SIG-M5 (cell line): Measurements from ENCODE around the gene SCARB1.

Experiments
- DNase-seq: peaks from one replicate; lab custom pipeline; 2025; lab: John Stamatoyannopoulos, UW

The SCARB1 gene

DNA sequence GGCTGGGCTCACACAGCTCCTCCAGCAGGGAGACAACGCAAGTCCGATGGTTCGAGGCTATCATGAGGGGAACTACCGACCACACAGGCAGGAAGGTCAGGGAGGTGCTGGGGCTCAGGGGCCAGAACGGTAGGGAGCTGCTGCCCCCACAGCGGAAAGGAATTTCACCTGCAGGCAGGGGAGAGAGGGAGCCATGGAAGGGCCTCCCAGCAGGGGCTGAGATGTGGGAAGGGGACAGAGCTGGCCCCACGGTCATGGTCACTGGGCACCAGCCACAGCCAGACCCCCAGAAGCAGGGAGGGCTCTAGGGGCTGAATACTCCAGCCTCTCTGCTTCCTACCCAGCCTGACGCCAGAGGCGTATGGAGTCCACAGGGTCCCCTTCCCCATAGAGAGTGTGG lies 103.1 kb downstream of the SCARB1 start:
- no peak for DNase-seq

DNA sequence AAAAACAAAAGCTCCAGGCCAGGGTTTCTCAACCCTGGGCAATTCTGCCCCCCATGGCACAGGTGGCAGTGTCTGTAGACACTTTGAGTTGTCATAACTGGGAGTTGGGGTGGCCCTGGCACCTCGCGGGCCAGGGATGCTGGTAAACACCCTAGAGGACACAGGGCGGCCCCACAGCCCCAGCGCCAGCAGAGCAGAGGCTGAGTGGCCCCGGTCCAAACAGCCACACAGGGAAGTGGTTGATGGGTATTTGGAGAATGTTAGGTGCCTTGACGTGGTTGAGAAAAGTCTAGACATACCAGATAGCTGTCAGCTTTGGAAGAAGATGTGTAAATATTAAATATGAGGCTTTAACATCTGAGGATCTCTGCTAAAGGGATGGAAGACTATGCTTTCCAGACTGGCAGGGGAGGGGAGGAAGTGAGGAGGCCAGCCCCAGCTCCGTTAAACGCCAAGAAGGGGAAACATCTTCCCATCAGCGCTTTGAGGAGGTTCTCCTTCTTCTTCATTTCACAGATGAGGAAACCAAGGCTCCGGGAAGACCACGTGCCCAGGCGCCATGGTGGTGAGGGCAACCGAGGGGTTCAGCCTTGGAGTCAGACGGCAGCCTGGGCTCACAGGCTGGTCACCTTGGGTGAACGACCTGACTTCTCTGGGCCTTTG lies 103.7 kb downstream of the SCARB1 start:
- no peak for DNase-seq

DNA sequence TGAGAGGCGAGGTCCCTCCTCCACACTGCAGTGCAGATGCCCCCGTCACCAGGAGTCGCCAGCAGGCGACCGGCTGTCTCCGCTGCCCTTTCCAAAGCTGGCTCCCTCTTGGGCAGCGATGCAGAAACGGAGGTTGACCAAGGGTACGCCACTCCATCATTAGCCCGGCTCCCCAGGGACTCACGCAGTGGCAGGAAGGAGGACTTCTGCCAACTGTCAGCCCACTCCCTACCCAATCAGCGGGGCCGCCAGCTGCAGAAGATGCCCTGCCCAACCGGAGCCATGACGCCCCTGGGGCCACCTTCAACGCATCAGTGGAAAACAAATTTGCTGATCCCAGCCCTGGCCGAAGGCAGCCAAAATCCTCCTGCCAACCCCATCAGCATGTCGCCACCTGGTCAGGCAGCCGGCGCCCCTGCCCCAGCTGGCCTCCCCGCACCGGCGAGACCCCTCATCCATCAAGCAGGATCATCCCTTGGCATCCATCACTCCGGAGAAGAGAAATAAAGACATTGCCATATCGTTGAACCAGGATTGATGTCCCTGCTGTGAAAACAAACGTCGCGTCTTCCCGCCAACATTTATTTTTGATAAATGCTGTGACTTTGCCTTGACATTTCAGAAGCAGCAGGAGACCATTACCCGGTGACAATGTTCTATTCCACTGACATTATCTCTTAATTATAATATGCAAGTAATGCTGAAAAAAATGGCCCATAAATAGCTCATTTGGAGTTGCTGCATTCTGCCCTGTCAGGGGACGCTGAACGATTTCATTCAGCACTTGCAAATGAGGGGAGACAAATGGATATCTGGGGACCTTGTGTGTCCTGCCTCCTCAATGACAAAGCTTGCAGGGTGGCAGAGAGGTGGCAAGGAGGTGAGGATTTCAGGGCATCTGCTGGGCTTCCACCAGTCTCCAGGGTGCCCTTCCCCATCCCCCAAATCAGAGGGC lies 105.1 kb downstream of the SCARB1 start:
- no peak for DNase-seq

DNA sequence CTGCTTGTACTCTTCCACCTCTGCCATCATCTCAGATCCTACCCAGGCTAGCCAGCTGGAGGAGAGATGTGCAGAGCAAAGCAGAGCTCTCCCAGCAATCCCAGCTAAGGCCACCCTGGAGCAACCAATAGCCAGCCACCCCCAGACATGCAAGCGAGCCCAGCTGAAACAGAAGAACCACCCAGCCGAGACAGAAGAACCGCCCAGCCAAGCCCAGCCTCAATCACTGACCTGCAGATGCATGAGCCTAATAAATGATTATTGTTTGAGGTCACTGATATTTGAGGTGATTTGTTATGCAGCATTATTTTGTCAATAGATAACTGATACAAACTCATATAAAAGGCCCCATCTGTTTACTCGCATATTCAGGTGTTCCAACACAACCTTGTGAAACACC lies 106.3 kb downstream of the SCARB1 start:
- no peak for DNase-seq

DNA sequence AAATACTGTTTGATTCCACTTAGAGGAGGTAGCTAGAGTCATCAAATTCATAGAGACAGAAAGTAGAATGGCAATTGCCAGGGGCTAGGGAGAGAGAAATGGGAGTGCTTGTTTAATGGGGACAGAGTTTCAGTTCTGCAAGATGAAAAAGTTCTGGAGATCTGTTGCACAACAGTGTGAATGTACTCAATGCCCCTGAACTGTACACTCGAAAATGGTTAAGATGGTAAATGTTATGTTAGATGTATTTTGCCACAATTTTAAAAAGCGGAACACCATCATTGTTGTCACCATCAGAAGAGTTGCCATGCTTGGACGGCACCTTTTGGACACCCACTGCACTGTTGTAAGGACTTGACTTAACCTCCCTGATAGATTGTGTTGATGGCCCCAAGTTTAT lies 106.9 kb downstream of the SCARB1 start:
- DNase-seq, result peak; percentile 82

DNA sequence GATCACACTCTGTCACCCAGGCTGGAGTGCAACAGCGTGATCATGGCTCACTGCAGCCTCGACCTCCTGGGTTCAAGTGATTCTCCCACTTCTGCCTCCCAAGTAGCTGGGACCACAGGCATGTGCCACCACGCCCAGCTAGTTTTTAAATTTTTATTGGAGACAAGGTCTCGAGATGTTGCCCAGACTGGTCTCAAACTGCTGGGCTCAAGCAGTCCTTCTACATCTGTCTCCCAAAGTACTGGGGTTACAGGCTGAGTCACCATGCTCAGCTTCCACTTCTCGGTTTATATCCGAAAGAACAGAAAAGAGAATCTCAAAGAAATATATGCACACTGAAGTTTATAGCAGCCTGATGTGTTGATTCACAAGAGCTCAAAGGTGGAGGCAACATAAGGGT lies 107.5 kb downstream of the SCARB1 start:
- peak; percentile 39 for DNase-seq

DNA sequence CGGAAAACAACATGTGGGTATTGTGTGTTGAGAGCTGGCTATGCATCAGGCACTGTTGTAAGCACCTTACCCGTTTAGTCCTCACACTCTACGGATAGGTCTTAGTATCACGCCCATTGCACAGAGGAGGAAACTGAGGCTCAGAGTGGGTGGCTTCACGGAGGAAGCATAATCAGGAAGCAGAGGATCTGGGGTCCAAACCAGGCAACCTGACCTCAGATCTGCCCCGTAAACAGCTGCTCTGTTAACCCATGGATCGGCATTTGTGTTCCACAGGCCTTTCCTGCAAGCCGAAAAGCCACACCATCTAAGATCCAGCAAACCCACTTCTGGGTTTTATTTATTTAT lies 107.9 kb downstream of the SCARB1 start:
- DNase-seq, result no peak

DNA sequence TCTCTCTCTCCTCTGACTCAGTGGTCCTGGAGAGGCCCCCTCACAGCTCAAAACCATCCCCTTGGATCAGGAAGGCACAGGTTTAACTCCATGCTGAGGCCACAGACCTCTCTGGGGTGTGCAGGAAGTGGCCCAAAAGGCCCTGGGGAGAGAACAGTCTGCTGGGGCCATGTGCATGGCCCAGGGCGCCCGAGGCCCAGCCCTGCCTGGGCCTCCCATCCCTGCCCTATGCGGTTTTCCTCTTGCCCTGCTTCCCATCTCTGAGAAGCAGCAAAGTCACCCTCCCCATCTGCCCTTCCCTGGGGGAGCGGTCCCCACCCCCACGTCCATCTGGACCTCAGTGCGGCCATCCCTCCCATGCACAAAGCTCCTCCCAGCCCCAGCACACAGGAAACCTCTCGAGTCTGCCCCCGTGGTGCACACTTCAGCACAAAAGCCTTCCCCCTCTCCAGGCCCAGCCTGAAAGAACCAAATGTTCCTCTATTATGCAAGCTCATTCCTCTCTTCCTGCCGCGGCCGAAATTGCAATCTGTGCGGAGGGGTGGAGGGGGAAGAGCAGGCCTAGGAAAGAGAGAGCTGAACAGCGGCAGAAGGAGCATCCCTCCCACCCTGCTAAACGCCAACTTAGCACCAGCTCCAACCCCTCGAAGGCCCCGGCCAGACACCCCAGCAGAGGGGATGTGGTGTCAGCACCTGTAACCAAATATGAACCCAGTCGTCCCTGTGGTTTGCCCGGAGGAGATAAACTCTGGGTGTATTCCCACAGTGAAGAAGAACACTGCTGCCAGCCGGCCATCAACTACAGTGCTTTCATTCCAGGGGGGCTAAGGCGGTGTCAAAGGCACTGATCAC lies 108.5 kb downstream of the SCARB1 start:
- peak; percentile 46 for DNase-seq

DNA sequence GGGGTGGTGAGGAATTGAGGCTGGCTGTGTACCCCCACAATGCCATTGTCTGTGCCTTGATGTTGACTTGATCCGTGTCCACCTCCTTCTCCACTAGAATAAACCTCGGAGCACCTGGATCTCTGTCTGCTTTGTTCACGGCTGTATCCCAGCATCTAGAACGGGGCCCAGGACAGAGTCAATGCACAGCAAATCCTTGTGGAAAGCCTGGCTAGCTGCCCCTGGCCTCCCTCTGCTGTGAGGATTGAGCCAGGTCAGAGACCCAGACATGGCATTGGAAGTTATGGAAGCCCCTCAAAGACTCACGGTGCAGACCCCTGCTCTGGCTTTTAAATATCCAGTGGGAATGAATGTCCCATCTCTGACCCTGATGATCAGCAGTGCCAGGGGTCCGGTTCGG lies 109.2 kb downstream of the SCARB1 start:
- no peak for DNase-seq

DNA sequence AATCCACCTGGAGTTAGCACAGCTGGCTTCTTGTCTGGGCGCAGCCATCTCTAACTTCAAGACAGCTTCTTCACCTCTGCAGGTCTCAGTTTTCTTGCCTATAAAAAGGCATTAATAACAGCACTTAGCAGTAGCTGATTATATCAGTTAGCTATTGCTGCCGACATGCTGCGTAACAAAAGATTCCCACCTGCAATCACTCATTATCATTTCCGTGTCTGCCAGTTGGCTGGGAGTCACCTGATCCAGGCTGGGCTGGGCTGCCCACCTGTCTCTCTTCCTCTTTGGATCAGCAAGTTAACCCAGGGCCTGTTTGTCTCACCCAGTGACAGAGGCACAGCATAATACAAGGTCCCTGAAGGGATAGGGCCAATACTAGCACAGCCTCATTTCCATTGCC lies 109.7 kb downstream of the SCARB1 start:
- DNase-seq, result no peak

DNA sequence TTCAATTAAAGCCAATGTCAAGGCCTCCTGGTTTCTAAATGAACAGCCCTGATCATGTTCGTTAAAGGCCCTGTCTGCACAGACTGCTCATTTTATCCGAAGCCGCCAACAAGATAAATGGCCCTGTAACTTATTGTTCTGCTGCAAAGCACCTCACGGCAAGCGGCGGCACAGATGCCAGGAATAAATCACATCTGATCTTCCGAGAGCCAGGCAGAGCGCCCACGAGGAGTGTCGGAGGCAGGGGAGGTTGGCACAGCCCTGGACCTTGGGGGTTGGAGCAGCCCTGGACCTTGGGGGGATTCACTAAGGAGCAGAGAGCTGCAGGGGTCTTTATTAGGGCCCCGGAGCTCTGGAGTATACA lies 110.5 kb downstream of the SCARB1 start:
- DNase-seq, result no peak

DNA sequence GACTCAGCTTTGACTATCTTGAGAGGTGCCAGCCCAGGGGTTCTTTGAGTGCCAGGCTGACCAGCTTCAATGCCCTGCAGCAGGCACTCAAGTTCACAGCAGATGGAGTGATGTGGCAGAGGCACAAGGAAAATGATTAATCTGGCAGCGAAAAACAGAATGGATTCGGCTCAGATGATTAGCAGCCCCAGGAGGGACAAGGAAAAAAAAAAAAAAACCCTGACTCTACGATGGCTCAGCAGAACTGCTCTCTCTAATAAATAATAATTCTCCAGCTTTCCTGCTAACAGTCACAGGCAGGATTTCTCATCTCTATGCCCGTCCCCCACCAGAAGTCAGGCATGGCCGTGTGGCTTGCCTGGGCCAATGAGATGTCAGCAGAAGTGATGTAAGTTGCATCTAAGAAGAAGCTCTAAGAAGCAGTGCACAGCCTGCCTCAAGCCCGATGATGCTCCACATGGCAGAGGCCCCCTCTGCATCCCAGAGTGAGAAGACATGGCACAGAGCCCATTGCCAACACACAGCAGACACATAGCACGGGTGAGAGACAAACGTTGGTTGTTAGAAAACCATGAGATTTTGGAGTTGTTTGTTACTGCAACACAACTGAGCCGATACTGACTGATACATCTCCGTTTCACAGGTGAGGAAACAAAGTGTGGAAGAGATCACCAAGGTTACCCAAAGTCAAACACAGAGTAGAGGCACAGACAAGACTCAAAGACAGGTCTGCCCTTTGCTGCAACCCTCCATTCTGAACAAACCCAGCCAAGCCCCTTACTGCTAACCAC lies 111.0 kb downstream of the SCARB1 start:
- DNase-seq, result no peak

DNA sequence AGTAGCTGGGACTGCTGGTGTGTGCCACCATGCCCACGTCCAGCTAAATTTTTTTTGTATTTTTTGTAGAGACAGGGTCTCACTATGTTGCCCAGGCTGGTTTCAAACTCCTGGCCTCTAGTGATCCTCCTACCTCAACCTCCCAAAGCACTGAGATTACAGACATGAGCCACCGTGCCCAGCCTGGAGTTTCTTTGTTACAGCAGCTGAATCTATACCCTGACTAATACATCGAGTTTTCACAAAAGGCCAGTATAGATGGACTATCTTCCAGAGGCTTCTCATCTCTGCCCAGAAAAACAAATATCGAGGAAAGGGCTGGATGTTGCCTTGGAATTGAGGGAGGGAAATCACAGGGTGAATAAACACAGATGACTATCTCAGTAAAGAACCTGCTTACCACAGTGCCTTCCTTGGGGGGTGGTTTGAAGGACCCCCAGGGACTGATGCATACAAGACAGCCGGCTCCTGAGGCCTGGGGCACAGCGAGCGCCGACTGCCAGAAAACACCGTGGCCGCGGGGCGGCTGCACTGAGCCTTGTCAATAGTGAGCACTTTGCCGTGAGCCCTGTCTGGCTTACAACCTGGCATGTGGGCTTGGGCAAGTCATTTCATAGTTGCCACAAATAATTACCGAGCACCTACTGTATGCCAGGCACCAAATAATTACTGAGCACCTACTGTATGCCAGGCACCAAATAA lies 111.9 kb downstream of the SCARB1 start:
- no peak for DNase-seq

DNA sequence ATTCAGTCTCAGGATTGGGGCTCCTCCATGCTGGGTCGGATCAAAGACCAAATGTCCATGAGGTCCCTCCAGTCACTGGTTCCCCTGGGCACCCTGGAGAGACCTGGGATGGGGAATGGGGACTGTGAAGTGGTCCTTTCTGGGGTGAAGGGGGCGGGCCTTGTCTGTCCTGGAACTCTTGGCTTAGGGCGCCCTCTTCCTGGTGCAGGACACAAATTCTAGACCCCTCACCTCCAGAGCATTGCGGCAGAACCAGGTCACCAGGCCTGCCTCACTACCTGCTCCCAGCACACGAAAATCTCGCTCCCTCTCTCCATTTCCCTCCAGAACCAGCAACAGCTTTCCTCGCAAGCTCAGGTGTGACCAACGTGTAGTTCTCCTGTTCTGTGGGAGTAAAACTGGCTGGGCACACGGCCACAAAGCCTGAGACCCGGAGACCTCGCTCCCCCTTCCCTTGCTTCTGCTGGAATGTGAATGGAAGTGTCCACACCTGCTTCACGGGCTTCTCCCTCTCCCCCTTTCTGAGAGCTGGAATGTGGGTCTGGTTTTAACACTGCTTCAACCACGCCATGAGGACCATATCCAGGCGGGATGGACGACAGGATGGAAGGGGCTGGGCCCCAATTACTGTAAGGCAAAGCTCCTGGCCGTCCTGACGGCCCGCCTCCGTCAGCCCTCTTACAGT lies 112.7 kb downstream of the SCARB1 start:
- DNase-seq, result no peak

DNA sequence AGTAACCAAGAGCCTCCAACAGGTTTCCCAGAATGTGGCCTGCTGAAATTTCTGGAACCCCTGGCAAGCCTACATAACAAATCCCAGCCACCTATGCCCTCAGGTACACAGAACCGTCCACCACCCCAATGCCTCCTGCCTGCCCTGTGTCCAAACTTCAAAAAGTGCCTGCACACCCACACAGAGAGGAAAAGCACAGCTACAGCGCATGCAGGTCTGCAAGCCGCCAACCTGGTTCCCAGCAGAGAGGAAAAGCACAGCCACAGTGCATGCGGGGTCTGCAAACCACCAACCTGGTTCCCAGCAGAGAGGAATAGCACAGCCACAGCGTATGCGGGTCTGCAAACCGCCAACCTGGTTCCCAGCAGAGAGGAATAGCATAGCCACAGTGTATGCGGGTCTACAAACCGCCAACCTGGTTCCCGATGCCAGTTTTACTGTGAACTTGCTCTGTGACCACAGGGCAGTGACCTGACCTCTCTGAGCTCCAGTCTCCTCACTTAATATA lies 113.5 kb downstream of the SCARB1 start:
- DNase-seq, result no peak

DNA sequence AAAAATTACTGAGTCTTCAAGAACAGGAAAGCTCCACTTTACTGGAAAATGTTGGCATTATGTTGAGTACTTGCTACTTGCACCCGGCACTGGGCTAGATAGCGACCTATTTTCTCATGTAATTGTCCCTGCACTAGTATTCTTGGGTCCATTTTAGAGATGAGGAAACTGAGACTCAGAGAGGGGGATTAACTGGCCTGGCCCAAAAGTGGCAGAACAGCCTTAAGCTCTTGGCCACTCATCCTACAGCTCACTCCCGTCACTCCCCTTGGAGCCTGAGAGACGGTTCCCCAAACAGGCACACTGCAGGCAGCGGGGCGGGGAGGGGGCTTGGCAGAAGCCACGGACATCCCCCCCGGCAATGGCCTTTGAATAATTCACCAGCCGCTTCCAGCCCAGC lies 113.9 kb downstream of the SCARB1 start:
- DNase-seq, result no peak

DNA sequence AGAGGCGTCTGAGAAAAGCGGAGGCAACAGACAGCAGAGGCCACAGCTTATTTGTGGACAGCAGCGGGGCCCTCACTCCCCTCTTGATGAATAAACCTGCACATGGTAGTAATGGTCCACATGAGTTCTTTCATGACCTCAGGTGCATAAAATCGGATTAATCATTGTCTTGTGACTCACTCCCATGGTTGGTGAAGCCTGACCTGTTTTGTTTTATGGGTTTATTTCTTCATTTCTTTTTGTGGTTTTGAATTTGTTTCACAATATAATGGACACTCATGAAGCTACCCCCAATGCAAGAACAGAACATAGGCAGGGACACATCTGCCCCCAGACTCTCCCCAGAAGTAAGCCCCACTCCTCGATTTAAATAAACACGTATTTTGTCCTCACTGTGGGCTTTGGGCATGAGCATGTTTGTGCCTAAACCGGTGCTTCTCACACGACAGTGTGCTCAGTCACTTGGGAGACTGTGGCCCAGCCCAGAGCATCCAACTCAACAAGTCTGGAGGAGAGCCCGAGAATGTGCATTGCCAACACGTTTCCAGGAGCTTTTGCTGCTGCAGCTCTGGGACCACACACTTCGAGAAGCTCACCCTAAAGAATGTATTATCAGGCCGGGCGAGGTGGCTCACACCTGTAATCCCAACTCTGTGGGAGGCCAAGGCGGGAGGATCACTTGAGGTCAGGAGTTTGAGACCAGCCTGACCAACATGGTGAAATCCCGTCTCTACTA lies 116.1 kb downstream of the SCARB1 start:
- no peak for DNase-seq

DNA sequence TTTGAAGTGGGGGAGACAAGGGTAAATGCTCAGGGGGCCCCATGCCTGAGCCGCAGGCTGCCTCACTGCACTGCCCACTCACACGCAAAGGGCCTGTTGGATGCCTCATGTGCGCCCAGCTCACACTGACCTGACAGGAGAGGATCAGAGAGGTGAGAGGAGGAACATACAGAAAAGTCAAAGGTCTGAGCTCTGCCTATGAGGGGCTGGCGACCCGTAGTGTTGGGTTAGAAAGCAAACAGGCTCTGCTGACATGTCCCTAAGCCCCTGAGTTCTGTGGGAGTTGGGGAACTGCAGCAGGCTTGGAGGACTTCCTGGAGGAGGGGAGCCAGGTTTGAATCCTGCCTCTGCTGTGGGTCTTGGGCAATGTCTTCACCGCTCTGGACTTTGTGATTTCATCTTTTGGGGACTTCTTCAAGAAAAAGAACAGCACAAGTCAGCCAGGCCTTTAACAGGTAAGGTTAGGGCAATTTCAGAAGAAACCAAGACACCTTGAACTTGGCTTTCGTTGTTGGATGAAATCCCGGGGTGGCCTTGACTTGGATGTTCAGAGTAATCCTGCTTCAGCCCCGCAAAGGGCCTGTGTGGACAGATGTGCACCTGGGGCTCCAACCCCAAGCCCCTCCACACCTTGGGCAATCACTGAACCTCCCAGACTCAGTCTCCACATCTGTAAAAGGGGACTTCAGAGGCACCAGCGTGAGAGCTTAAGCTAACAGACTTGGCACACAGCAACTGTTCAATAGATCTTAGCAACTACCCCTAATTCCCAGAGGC lies 116.8 kb downstream of the SCARB1 start:
- DNase-seq, result no peak
